Neural progenitor cell (in vitro differentiated cells): Measurements from ENCODE around the gene USP36.

Source experiments
- EZH2 ChIP-seq: fragments of 200-600 bp; sonication (generic); IDR thresholded peaks from 2 replicates; pipeline ENCODE4 v1.6.1; 2017; ENCODE audit warnings: antibody characterized with exemption, mild to moderate bottlenecking, moderate library complexity
- TF ChIP-seq, protein P1 (sequence below): fragments of 200-600 bp; sonication (generic); IDR thresholded peaks from 2 replicates; pipeline ENCODE4 v1.5.1; 2017; ENCODE audit warnings: antibody characterized with exemption, mild to moderate bottlenecking

DNA sequence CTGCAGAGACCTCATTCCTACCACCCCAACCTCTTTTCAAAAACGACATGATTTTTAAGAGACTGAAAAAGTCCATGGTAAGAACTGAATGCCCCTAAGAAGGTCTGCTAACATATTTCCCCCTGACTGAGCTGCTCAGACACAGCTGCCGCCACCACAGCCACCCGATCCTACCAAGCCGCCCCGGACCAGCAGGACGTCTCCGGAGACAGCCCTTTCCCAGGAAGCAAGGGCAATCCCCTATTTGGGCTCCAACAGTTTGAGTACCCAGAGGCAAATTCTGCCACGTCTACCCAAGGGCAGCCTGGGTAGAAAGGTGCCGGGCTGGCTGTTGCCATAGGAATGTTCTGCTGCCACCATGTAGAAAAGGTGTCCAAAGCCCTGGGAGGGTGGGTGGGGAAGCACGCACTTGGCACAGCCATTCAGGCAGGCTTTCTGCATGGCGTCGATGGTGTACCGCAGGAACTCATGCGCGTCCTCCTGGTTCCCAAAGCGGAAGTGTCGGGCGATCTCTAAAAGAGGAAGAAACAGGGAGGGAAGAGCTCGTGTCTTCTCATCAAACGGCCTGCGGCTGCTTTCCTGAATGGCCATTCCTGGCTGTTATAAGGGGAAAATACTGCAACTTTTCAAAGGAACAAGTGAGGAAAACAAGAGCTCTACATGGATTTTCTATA lies 13.6 kb downstream of the USP36 start:
- TF ChIP-seq, protein P1, sequence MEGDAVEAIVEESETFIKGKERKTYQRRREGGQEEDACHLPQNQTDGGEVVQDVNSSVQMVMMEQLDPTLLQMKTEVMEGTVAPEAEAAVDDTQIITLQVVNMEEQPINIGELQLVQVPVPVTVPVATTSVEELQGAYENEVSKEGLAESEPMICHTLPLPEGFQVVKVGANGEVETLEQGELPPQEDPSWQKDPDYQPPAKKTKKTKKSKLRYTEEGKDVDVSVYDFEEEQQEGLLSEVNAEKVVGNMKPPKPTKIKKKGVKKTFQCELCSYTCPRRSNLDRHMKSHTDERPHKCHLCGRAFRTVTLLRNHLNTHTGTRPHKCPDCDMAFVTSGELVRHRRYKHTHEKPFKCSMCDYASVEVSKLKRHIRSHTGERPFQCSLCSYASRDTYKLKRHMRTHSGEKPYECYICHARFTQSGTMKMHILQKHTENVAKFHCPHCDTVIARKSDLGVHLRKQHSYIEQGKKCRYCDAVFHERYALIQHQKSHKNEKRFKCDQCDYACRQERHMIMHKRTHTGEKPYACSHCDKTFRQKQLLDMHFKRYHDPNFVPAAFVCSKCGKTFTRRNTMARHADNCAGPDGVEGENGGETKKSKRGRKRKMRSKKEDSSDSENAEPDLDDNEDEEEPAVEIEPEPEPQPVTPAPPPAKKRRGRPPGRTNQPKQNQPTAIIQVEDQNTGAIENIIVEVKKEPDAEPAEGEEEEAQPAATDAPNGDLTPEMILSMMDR: no peak
- no peak for TF ChIP-seq EZH2
